Measurements from ENCODE around the gene KIF13A. TPM values are rescaled to one million over a fixed set of nuclear protein-coding genes. Genes with fewer than 3 reads are reported as not detected.

KIF13A gene
- total and polyA plus RNA-seq, 10 of the 15 experiments (the other 5 are each of a cell fraction or from before 2014, with no cell fraction given): 0.02 to 0.26 (median 0.13) TPM; not detected in 2

GRCh38 chr6:18024876-18025275 lies 37.4 kb upstream of the KIF13A start (continued):
- no peak for TF ChIP-seq REST (IDR thresholded peaks at IDR 0.05; ENCODE audit: low read depth, low read length)
- no peak for TF ChIP-seq RB1 (IDR thresholded peaks at IDR 0.05; ENCODE audit: borderline replicate concordance)
- TF ChIP-seq MYB (IDR thresholded peaks at IDR 0.05; ENCODE audit: borderline replicate concordance, low read depth, low read length): no peak

GRCh38 chr6:18023891-18024290 lies 36.5 kb upstream of the KIF13A start:
- BruUV-seq (replicated peaks): no TSS peak
- Histone ChIP-seq H2AFZ (ENCODE audit: control insufficient read depth, low read depth, low read length) (no peak overlapping the region), H3K4me1 (ENCODE audit: control insufficient read depth, insufficient read depth, low read length) (no peaks in the 10 kb centered on the region), H3K4me2 (ENCODE audit: control insufficient read depth, insufficient read depth) (no peak overlapping the region), H3K9ac (ENCODE audit: control insufficient read depth, insufficient read depth, low read length) (no peak overlapping the region), H3K36me3 (ENCODE audit: control insufficient read depth in 2 of 2, insufficient read depth in 2 of 2, low read length in 1 of 2) (no peaks in the 10 kb centered on the region), H3K27me3 (replicated peaks in 1 of 2; ENCODE audit: control insufficient read depth in 2 of 2, insufficient read depth in 2 of 2, low read length in 1 of 2) (no peaks in the 10 kb centered on the region), H3K27ac (ENCODE audit: control insufficient read depth, insufficient read depth) (no peak overlapping the region), H3K4me3 (no peak overlapping the region), H3K9me3 (replicated peaks; ENCODE audit: control insufficient read depth, insufficient read depth, low read length) (no peaks in the 10 kb centered on the region), H4K20me1 (ENCODE audit: control insufficient read depth, insufficient read depth) (no peaks in the 10 kb centered on the region), H3K79me2 (ENCODE audit: control insufficient read depth, insufficient read depth, low read length) (no peaks in the 10 kb centered on the region)
- intact Hi-C loops (cut with micrococcal nuclease; ENCODE audit: unreplicated experiment): no loop called here
- no peak for DNase-seq (ENCODE audit: low read depth, low spot score)
- SMC1A ChIA-PET (ENCODE audit: uncharacterized antibody, unreplicated experiment): interaction anchor here (0.7 kb wide), 1 partner anchor 88 kb away, joined by 3 read pairs; no protein-coding TSS in a partner anchor
- in situ Hi-C loops (cut with MboI): no loop called here
- POLR2A ChIA-PET: no interaction called here
- CTCF ChIA-PET: no interaction called here
- WGBS (ENCODE audit: insufficient coverage, insufficient replicate concordance, low lambda C conversion rate, missing lambda C conversion rate): 50% methylated on average over 4 of the region's 4 CpGs
- no peak for FAIRE-seq
- TF ChIP-seq MXI1 (IDR thresholded peaks at IDR 0.05; ENCODE audit: low read depth, low read length) (no peak), PRDM15 (CRISPR knock-in tag; IDR thresholded peaks at IDR 0.05) (no peak), NR2F1 (conservative IDR thresholded peaks at IDR 0.05) (no peak)
- no peak for ATAC-seq
- RAD21 ChIA-PET (ENCODE audit: unreplicated experiment): no interaction called here

All from GM12878 (cell line).